ENCODE measurements around the gene CCDC197. TPM values are rescaled to one million over a fixed set of nuclear protein-coding genes. Genes with fewer than 3 reads are reported as not detected.

Gene CCDC197
- total RNA-seq, 1 donor from 2014 or later = not detected

GRCh38 chr14:94052199-94052598, 55.1 kb downstream of the CCDC197 start:
- no peak for ATAC-seq
- H3K27ac ChIP-seq = no peak overlapping the region
- H3K27me3 ChIP-seq = no peaks in the 10 kb centered on the region
- no peaks in the 10 kb centered on the region for H3K9me3 ChIP-seq
- no peak for TF ChIP-seq CTCF (IDR thresholded peaks at IDR 0.05)
- no peak for DNase-seq
- peaks cover 100% of the 10 kb centered on the region for H3K36me3 ChIP-seq
- peaks cover 4% of the 10 kb centered on the region for H3K4me1 ChIP-seq
- intact Hi-C loops (cut with DNase I) = no loop called here
- no peak overlapping the region for H3K4me3 ChIP-seq

GRCh38 chr14:94052662-94053061, 55.6 kb downstream of the CCDC197 start:
- no peak overlapping the region for H3K27ac ChIP-seq
- peaks cover 100% of the 10 kb centered on the region for H3K36me3 ChIP-seq
- H3K9me3 ChIP-seq = no peaks in the 10 kb centered on the region
- ATAC-seq (no peak), DNase-seq (no peak)
- no peak for TF ChIP-seq CTCF (IDR thresholded peaks at IDR 0.05)
- peaks cover 9% of the 10 kb centered on the region for H3K4me1 ChIP-seq
- no peak overlapping the region for H3K4me3 ChIP-seq
- no peaks in the 10 kb centered on the region for H3K27me3 ChIP-seq
- intact Hi-C loops (cut with DNase I) = no loop called here

- no peak for TF ChIP-seq CTCF (IDR thresholded peaks at IDR 0.05)
- H3K4me1 ChIP-seq = peaks cover 16% of the 10 kb centered on the region
- no peak for ATAC-seq
- H3K4me3 ChIP-seq = no peak overlapping the region
- H3K27me3 ChIP-seq = no peaks in the 10 kb centered on the region
- no peak overlapping the region for H3K27ac ChIP-seq
- no peaks in the 10 kb centered on the region for H3K9me3 ChIP-seq
- DNase-seq = no peak
- peaks cover 100% of the 10 kb centered on the region for H3K36me3 ChIP-seq
- intact Hi-C loops (cut with DNase I) = no loop called here
Observed at GRCh38 chr14:94054401-94054800, 57.3 kb downstream of the CCDC197 start.

- no peak overlapping the region for H3K4me3 ChIP-seq
- TF ChIP-seq CTCF (IDR thresholded peaks at IDR 0.05) = no peak
- no peaks in the 10 kb centered on the region for H3K9me3 ChIP-seq
- intact Hi-C loops (cut with DNase I) = no loop called here
- peaks cover 100% of the 10 kb centered on the region for H3K36me3 ChIP-seq
- no peak for ATAC-seq
- peaks cover 16% of the 10 kb centered on the region for H3K4me1 ChIP-seq
- no peak overlapping the region for H3K27ac ChIP-seq
- DNase-seq = no peak
- no peaks in the 10 kb centered on the region for H3K27me3 ChIP-seq
Observed at GRCh38 chr14:94054936-94055335, 57.8 kb downstream of the CCDC197 start.

GRCh38 chr14:94056579-94057308, 59.6 kb downstream of the CCDC197 start:
- DNase-seq (no peak), ATAC-seq (peak; percentile 31)
- no peak for TF ChIP-seq CTCF (IDR thresholded peaks at IDR 0.05)
- Histone ChIP-seq H3K27me3 (no peaks in the 10 kb centered on the region), H3K4me3 (no peak overlapping the region), H3K4me1 (peaks cover 16% of the 10 kb centered on the region), H3K27ac (no peak overlapping the region), H3K9me3 (no peaks in the 10 kb centered on the region), H3K36me3 (peaks cover 100% of the 10 kb centered on the region)
- intact Hi-C loops (cut with DNase I) = no loop called here

Measured in upper lobe of right lung (tissue), 1 donor.